GM18508 (cell line): ENCODE data around the gene ZBTB4.
"Not testable (repeated sequence)": the region's sequence is repeated elsewhere in the genome, so short reads cannot be mapped to it uniquely, and the experiment has no call there.

ENCODE experiments used
- ATAC-seq: cut with Tn5 transposase; IDR thresholded peaks from one replicate; pipeline ENCODE4 v1.9.1; 2021; ENCODE audit warnings: moderate number of reproducible peaks; ENCODE audit not compliant: insufficient read depth, unreplicated experiment

ZBTB4 gene

DNA sequence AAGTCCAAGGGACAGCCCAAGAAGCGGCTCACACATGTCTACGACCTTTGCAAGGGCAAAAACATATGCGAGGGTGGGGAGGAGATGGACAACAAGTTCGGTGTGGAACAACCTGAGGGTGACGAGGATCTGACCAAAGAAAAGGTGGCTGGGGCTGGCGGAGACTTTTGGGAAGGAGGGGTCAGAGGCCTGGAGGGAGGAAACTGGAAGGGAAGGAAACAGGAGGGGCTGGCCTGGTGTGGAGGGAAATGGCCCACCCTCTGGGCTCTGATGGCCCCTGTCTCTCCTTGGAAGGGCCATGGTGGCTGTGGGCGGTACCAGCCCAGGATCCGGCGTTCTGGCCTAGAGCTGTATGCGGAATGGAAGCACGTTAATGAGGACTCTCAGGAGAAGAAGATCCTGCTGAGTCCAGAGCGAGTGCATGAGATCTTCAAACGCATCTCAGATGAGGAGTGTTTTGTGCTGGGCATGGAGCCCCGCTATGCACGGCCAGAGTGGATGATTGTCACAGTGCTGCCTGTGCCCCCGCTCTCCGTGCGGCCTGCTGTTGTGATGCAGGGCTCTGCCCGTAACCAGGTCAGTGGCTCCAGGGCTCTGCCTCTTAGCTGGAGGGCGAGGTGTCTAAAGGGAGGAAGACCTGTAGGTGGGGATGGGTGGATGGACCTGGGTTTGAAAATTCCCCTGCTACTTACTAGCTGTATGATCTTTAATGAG is 17.2 kb upstream of the ZBTB4 start:
- ATAC-seq = no peak

DNA sequence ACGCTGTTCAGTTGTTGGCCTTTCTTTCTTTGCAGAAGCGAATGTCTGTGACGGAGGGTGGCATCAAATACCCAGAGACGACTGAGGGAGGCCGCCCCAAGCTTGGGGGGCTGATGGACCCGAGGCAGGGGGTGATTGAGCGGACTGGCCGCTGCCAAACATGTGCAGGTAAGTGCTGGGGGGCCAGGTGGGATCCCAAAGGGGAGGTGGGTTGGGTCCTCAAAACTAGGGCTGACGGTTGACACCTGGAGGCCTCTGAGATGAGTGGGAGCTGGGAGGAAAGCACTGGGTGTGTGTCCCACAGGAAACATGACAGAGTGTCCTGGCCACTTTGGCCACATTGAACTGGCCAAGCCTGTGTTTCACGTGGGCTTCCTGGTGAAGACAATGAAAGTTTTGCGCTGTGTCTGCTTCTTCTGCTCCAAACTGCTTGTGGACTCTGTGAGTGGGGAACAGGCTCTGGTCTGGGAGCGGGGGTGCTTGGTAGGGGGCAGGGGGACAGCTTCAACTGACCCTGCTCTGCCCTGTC is 16.5 kb upstream of the ZBTB4 start:
- no peak for ATAC-seq

DNA sequence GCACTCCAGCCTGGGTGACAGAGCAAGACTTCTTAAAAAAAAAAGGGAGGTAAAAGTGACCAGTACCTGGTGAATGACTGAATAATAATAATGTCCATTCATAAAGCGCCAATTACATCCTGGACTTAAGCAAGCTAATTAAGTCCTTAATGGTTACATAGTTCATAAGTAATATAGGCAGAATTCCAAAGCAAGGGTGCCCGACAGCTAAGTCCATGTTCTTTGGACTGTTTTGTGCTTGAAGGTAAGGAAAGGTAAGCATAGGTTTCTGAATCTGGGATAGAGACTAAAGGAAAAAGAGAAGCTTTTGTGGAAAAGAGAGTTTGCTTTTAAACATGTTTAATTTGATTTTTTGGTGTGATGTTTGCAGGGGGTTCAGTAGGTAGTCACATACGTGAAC is 14.5 kb upstream of the ZBTB4 start:
- no peak for ATAC-seq

DNA sequence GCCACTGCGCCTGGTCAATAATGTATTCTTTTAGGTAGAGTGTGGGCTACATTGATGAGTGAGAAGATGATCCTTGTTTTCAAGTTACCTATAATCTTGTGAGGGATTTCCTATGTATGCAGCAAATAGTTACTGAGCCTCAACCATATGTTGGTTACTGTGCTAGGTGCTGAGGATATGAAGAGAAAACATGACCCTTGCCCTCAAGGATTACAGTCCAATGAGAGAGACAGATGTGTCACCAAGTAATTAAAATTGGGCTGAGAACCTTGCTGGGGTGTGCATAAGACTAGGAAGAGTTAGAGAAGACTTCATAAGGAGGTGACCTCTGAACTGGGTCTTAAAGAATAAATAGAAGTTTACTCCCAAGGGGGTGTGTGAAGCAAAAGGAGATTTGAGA is 12.2 kb upstream of the ZBTB4 start:
- no peak for ATAC-seq

DNA sequence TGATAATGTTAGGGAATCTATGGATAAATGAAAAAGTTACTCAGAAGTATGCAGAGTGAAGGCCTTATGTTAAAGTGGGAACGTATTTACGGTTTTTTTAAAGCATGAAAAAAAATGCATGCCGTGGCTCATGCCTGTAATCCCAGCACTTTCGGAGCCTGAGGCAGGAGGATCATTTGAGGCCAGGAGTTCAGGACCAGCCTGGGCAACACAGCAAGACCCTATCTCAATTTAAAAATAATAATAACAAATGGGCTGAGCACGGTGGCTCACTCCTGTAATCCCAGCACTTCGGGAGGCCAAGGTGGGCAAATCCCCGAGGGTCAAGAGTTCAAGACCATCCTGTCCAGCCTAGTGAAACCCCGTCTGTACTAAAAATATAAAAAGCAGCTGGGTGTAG is 10.7 kb upstream of the ZBTB4 start:
- ATAC-seq = no peak

DNA sequence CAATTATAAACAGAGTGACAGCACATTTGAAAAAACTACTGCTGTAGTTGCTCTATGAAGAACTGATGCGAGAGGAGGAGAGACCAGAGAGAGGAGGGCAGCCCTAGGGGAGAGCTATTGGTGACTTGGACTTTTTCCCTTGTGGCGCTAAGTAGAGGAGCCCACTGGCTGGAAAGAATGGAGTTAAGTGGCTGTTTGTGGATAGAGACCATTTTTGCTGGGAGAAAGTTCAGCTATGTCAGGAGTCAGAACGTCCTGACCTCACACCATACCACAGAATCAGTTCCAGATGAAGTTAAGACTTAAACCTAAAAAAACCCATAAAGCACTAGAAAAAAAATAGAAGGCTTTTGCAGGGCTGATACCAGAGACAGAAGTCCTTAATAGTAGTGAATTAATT is 6.8 kb upstream of the ZBTB4 start:
- no peak for ATAC-seq

DNA sequence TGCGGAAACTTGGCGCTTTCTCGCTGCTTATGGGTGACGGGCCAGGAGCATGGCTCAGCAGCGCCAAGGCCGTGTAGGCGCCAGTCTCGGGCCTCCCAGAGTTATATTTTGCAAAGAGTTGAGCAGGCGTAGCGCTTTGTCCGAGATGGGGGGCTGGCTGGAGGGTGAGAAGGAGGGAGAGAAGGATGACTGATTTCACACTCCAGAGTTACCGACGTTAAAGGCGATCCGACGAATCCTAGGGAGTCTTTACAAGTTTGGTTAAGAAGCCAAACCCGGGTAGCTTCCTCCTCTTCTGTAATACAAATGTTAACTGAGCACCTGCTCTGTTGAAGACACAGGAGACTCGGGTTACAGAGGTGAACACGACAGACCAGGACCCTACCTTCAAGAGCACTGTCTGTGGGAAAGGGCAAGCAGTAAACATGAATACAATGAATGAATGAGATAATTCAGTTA is 5.5 kb upstream of the ZBTB4 start:
- no peak for ATAC-seq

DNA sequence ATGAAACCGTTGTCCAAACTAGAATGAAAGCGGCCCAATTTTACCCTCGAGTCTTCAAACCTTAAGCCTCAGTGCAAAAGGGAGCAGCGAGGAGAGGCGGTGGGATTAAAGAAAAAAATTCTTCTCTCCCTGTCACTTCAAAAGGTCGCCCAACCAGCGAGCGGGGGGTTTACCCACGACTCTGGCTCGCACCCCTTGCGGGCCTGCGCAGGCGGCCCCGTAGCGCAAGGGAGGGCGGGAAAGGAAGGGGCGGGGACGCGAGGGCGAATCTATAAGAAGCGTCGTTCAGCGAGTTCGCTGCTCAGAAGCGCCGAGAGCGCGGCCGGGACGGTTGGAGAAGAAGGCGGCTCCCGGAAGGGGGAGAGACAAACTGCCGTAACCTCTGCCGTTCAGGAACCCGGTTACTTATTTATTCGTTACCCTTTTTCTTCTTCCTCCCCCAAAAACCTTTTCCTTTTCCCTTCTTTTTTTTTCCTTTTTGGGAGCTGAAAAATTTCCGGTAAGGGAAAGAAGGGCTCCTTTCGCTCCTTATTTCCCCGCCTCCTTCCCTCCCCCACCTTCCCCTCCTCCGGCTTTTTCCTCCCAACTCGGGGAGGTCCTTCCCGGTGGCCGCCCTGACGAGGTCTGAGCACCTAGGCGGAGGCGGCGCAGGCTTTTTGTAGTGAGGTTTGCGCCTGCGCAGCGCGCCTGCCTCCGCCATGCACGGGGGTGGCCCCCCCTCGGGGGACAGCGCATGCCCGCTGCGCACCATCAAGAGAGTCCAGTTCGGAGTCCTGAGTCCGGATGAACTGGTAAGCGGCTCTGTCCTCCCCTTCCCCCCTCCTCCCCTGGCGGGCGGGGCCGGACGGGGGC is 4.9 kb upstream of the ZBTB4 start, which contains the start of gene POLR2A:
Gene POLR2A, plus strand, starts transcription at position 300 of the 852 bp plus-strand sequence.
- no peak for ATAC-seq

DNA sequence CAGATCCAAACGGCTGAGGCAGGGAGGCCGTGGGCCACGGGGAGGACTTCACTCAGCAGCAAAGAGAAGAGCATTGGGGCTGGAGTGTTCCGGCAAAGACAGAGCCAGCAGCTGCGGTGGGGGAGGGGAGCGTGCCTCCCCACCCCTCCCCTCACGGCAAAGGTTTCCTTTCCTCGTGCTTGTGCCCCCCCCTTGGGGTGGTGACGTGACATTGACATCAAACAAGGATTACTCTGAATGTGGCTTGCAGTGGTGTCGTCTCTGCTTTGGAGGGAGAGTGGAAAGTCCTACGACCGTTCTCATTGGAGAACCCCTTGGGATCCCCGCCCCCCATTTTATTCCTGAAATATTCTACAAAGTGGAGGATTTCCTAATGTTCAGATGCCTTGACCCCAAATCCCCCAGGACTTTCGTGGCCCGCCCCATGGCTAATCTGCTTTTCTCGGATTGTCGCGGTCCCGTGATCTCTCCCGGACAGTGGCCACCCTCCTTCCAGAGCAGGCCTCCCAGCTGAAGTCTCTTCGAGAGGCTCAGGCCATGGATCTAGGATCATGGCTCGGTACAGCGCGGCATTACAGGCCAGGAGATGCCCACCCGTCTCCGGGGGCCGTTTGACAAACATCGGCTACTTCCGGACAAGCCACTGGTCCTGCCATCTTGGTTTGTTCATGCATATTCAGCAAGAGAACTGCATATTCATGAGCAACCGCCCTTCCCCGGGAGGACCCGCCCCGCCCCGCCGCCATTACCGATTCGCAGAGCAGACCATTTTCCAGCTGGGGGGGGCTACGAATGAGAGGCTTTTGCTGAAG is 4.0 kb upstream of the ZBTB4 start:
- no peak for ATAC-seq

DNA sequence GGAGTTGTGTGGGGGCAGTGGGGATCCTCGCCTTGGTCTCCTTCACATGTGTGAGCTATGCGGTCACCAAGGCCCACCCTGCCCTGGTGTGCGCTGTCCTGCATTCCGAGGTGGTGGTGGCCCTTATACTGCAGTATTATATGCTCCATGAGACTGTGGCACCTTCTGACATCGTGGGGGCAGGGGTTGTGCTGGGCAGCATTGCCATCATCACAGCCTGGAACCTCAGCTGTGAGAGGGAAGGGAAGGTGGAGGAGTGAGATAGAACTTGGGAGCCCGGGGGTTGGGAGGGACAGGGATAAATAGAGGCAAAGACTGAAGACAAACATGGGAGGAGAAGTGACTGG is 3.3 kb upstream of the ZBTB4 start:
- ATAC-seq = not testable (repeated sequence)

DNA sequence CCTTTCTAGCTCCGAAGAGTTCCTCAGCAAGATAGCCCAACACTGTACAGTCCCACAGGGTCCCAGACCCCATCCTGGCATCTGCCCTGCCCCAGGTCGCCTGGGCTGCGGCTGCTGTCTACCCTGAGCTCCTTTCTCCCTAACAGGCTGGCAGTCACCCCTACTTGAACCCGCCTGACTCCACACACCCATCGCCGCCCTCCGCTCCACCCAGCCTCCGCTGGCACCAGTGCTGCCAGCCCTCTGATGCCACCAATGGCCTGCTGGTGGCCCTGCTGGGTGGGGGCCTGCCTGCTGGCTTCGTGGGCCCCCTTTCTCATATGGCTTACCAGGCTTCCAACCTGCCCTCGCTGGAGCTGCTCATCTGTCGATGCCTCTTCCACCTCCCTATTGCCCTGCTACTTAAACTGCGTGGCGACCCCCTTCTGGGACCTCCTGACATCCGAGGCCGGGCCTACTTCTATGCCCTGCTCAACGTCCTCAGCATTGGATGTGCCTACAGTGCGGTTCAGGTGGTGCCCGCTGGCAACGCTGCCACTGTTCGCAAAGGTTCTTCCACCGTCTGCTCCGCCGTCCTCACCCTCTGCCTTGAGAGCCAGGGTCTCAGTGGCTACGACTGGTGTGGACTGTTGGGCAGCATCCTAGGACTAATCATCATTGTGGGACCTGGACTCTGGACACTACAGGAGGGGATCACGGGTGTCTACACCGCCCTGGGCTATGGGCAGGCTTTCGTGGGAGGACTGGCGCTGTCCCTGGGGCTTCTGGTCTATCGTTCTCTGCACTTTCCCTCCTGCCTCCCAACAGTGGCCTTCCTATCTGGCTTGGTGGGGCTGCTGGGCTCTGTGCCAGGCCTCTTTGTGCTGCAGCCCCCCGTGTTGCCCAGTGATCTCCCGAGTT is 2.7 kb upstream of the ZBTB4 start:
- not testable (repeated sequence) for ATAC-seq

DNA sequence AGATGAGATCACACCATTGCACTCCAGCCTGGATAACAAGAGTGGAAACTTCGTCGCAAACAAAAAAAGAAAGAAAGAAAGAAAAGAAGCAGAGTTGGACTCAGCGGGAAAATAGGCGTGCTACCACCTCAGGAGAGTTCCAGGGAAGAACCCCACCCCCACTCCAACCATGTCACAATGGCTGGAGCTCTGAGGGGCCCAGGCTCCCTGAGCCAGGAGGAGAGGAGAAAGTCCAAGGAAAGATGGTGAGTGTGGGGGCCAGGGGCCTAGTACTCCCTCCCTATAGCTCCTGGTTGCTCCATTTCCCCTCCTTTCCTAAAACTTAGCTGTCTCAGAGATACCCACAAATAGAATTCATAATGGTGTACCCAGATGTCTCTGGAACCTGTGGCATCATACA is 1.8 kb upstream of the ZBTB4 start, which contains the start of gene SLC35G6:
Gene SLC35G6, plus strand, starts transcription at position 172 of the 400 bp plus-strand sequence. Its CDS starts 71 bp downstream, at position 243.
- ATAC-seq = not testable (repeated sequence)

DNA sequence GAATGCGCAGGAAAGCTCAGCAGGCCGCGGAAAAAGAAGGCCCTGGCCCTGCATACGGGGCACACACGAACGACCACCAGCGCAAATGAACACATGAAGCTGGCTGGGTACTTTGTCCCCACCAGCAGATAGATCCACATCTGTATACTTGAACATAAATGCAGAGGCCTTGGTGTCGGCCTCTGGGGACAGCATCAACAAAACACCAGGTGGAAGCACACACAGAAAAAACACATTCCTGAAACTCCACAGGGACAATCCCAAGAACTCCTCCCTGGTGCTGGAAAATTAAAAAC is 606 bp upstream of the ZBTB4 start:
- no peak for ATAC-seq

DNA sequence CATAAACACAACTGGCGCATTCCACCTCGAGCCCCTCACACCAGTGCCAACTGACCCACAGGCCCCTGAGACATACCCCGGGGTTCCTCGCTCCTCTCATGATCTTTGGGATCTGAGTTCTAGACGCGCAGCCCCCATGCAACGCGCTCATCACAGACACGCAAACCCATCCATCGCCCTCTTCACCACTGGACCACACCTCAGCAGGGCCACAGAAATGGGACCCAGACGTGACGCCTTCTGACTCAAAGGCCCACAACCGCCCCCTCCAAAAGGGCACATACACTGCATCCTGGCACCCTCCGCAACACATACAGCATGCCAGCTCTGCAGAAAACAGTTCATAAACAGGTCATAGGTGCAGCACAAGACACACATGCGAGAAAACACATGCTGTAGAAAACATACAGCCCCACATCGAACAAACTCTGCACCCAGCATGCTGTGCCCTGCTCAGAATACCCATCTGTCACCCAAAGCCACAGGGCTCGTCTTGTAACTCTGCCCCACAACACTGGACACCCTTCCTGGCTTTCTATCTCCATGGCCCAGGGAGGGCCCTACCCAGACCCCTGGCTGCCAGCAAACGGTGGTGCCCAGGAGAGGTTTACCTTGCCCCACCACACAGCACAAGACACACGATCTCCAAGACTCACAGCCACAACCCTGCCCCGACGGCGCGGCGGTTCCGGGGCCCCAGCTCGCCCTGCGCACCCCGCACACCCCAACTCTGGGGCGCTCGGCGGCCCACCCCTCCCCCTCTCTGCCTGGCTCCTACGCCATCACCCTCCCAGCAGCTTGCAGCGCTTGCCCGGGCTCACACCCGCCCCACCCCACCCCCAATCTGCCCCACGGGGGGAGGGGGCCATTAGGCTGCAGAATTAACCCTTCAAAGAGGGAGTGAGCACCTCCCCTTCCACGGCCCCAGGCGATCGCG is 887 bp downstream of the ZBTB4 start:
- no peak for ATAC-seq

DNA sequence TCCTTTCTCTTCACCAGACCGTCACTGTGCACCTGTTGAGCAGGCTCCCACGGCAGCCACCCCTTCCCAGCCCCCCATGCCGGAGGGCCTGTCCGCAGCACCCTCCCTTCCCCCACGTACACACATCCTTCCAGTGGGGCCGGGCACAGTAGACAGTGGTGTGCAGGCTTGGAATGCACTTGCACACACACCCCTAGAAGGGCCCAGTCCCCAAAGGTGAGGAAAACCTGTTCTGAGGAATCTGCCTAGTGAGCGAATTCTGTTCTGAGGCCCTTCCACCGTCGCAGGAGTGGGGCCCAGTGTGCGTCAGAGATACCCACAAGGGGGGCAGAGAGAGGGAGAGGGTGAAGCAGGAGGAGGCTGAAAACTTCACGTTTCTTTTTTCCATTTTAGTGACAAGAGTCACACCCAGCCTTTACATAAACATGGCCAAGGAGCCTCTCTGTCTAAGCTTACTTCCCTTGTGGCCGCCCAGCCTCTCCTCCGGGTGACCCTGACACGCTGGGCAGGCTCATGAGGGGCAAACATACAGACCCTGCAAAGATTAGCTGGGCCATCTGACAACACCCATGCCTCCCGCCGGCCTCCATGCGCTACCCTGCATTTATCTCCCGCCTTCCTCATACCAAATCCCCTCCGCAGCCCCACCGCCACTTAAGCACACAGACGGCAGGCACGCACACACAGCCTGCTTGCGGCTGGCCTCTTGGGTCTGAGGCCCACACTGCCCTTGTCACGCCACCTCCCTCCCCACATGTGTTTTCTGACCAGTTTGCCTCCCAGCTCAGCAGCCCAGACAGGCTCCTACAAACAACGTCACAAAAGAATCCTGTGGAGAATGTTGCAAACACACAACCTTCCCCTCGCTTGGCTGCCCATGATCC is 1.8 kb downstream of the ZBTB4 start:
- no peak for ATAC-seq

DNA sequence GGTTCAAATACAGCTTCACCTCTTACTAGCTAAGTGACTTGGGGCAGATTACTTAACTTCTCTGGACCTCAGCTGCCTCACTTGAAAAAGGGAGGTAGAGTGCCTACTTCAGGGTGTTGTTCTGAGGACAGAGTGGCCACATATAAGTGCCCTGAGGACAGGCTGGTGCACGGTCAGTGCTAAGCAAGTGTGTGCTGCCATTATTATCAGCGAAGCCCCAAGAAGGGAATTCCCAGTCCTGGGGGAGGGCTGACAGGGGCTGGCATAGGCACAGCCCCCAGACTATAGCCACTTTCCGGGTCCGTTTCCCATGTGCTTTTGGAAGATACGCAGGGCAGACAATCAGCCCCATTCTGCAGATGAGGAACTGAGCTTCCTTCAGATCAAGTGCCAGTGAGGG is 2.5 kb downstream of the ZBTB4 start:
- no peak for ATAC-seq

DNA sequence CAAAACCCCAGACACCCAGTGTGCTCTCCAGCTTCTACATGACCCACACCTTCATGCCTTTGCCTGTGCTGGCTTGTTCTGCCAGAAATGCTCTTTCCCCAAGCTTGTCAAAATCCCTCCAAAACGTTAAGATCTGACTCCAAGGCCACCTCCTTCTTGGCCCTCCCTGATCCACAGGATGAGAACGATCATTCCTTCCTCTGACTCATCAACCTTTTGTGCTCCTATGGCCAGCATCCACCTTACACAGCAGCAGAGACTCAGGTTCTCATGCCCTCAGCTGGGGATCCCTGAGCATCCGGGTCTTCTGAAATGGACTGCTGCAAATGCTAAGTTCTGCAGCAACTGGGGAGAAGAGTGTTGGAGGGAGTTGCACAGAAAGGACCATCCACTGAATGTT is 2.9 kb downstream of the ZBTB4 start:
- no peak for ATAC-seq
